Urothelium cell line (cell line): ENCODE results near the gene CASZ1.

Experiments used
- DNase-seq: peaks from one replicate; pipeline ENCODE4 v3.0.0; 2011; ENCODE audit warnings: low spot score, mixed read lengths
- FAIRE-seq: peaks from 2 replicates; lab custom pipeline; 2011; peaks lifted over from hg19 to GRCh38; lab: Jason Lieb, UNC

The CASZ1 gene

DNA sequence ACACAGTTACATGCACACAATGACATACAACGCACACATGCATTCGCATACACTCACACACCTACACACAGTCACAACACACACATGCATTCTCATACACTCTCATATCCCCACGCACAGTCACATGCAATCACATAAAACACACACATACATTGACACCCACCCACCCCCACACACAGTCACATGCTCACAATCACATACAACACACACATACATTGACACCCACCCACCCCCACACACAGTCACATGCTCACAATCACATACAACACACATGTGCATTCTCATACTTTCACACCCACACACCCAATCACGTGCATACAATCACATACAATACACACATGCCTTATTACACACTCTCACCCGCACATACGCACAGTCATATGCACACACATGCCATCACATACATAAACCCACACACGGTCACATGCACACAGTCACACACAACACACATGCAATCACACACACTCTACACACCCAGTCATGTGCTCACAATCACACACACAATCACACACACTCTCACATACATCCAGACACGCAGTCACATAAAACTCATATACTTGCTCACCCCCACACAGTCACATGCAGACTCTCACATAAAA, 134.3 kb downstream of the CASZ1 start:
- no peak for FAIRE-seq
- DNase-seq = no peak

- no peak for FAIRE-seq
These were observed 135.0 kb downstream of the CASZ1 start for GRCh38 chr1:10661453-10661852.

GRCh38 chr1:10659646-10660540, 136.6 kb downstream of the CASZ1 start:
- DNase-seq (no peak), FAIRE-seq (no peak)

More at GRCh38 chr1:10661453-10661852, 135.0 kb downstream of the CASZ1 start:
- DNase-seq = no peak

GRCh38 chr1:10659218-10659617, 137.2 kb downstream of the CASZ1 start:
- FAIRE-seq = no peak
- DNase-seq = no peak

GRCh38 chr1:10658396-10659066, 137.9 kb downstream of the CASZ1 start:
- FAIRE-seq = no peak
- no peak for DNase-seq

DNA sequence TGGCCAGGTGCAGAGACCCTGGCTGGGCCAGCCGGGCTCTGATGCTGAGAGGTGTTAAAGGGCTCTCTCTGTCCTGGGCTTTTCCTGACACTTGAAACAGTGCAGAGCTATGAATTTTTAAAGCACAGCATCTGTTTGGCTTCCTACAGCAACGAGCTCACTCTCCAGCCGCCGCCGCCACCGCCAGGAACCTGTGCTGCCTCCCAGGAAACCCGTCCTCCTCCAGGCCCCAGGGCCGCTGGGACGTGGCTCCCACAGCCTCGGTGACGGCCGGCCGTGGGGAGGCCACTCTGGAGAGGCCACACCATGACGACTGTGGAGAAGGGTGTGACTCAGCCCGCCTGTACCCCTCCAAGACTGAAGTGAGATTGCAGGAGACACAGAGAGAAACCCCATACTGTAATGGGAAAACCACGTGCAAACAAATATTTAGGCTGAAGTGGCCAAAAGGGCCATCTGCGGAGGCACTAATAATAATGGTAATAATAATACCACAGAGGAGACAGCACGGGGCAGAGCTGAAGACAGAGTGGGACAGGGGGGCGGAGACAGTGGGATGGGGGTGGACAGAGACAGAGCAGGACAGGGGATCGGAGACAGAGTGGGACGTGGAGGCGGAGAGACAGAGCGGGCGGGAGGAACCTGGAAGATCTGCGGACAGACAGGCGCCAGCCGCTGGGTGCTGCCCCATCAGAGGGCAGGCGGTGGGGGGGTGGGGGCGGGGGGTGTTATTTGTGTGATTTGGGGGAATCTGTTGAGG, 139.2 kb downstream of the CASZ1 start:
- FAIRE-seq (no peak), DNase-seq (no peak)

- DNase-seq (no peak), FAIRE-seq (no peak)
These were observed 140.0 kb downstream of the CASZ1 start for GRCh38 chr1:10656431-10656830.

DNA sequence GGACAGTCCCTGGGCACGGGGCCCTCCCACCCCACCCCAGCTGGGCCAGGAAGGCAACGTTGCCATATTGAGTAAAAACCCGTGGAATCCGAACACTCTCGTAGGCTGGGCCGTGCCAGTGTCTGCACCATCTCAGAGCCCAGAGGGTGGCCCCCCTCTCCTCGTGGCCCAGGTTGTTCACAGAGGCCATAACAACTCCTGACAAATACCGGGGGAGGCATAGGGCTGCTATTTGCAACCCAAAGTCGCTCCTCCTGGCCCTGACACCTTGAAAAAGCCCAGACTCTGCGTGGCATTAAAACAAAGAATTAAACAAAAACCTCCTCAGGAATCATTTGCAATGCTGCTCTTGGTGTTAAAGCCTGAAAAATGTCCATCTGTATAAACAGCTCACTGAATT, 141.4 kb downstream of the CASZ1 start:
- FAIRE-seq (no peak), DNase-seq (no peak)

- FAIRE-seq (no peak), DNase-seq (no peak)
These were observed 142.9 kb downstream of the CASZ1 start for GRCh38 chr1:10653370-10654125.

GRCh38 chr1:10652626-10653025, 143.8 kb downstream of the CASZ1 start:
- FAIRE-seq = no peak
- no peak for DNase-seq

DNA sequence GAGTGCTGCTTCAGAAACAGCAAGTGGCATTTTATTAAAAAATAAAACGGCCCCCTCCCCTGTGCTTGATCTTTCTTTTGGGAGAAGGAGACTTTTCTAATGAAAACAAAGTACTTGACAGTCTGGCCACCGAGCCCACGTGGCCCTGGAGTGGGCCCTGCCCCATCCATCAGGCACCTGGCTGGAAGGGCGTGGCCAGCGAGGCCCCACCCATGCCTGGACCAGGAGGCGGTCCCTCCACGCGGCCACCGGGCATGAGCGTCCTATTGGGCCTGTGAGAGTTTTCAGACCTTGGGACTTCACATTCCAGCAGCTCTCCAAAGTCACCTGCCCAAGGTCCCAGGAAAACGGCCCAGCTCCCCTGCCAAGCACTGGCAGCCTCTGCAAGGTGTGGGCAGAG, 144.7 kb downstream of the CASZ1 start:
- no peak for FAIRE-seq

DNA sequence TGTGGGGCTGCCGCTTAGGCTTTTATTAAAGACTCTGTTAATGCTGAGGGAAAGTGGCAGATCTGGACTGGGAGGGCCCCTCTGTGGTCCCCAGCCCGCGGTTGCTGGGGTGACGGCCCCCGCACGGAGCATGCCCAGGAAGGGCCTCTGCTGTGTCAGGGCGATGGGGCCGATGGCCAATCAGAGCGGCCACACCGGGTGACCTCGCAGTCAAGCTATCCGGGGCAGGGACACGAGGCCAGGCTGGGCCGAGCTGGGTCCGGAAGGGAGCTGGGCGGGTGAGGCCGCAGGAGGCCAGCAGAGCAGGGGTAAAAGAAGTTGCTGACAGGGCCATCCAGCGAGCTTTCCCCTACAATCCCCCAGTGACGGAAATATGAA, 145.1 kb downstream of the CASZ1 start:
- DNase-seq = peak; percentile 25
- FAIRE-seq = no peak

More for the DNA sequence above, 144.7 kb downstream of the CASZ1 start:
- peak; percentile 27 for DNase-seq

DNA sequence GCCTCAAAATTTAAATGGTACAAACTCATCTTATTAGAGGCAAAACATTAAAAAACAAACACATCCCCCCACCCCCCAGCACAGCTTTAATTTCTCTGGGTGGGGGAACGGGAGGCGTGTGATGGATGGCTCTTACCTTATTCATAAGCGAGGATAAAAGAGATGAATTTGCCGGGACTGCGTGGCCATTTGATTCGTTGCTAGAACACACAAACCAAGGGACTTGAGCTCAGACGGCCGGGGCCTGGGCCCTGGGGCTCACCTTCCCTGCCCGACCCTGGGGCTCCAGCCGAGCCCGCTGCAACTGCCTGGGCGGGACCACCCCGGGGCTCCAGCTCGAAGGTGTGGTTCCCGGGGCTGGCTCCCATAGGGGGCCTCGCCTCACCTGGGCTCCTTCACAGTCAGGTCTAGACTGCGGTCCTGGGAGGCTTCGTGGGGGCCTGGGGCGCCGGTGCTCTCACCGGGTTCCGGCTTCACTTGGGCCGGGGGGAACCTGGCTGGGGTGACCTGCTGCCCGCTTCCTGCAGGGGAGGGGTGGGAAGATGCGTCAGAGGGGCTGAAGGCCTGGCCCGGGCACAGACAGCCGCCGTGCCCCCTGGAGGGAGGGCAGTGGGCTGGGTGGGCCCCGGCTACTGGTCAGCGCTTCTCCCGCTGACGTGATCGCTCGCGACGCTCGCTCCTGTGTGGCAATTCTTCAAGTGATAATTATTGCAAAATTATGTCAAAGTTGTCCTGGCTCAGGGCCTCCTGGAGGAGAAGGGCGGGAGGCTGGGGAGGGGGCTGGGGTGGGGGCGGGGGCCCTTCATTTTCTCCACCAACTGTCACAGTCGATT, 145.7 kb downstream of the CASZ1 start:
- DNase-seq (no peak), FAIRE-seq (no peak)

DNA sequence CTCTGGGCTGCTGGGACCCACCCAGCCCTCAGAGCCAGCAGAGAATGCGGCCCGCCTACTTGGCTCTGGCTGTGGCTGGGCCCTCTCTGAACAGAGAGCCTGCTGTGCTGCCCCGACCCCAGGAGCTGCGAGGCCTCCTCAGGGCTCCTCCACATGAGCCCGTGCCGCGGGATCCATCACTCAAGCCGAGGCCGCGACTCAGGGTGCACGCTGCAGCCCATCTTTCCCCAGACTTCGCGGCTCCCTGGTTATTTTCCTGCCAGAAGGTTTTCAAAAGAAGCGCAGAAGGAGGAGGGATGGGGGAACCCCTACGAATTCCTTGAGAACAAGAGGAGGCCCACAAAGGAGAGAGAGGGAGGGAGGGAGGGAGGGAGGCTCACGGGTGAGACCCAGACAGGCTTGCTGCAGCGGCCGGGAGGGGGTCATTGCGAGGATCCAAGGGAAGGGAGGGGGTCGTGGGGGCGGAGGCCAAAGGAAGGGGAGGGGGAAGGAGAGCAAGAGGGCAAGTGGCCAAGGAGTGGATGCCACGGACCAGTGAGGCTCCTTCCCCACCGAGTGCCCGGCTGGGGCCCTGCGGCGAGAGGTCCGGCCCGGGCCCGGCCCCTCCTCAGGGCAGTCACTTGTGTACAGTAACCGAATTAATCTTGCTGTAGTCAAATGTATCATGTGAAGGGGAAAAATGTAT, 146.8 kb downstream of the CASZ1 start:
- FAIRE-seq (no peak), DNase-seq (no peak)

GRCh38 chr1:10648689-10649516, 147.5 kb downstream of the CASZ1 start:
- no peak for FAIRE-seq
- no peak for DNase-seq

GRCh38 chr1:10647414-10648170, 148.9 kb downstream of the CASZ1 start:
- FAIRE-seq = no peak
- DNase-seq = no peak

DNA sequence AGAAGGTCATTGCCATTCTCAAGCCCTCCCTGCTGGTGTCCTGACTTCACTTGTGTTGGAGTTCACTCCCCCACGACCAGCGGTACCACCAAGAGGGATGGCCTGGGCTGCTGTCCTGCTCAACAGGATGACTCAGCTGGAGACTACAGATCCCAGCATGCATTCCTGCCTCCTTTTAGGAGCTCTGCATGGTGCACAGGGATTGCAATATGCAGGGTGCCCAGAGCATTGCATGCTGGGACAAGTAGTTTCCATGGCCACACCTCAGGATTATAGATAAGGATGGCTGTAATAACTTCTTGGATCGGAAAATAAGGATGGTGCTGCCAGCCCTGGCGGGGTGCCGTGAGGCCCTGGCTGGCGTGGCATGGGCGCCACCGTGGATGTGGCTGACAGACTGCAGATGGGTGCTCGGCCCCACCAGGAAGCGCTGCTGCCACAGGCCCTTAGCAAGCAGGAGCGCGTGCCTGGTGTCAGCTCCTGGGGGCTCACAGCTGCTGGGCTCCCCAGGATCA, 150.0 kb downstream of the CASZ1 start:
- FAIRE-seq (no peak), DNase-seq (peak; percentile 66)
